SK-N-MC (cell line): ENCODE data around the gene NSUN2.
"Not testable (repeated sequence)": the region's sequence is repeated elsewhere in the genome, so short reads cannot be mapped to it uniquely, and the experiment has no call there.

ENCODE experiments used
- DNase-seq: peaks from one replicate; pipeline ENCODE4 v3.0.0-alpha.2; 2011; ENCODE audit warnings: low read depth, low spot score
- H3K27ac ChIP-seq: fragments of 200-600 bp; sonication (generic); 2 replicates; pipeline ENCODE4 v1.5.1; 2016; ENCODE audit warnings: mixed run types
- H3K36me3 ChIP-seq: fragments of 200-600 bp; sonication (generic); 2 replicates; pipeline ENCODE4 v1.6.1; 2017; ENCODE audit warnings: antibody characterized with exemption, low read length, mixed read lengths; ENCODE audit not compliant: insufficient read depth
- H3K4me3 ChIP-seq: fragments of 200-600 bp; sonication (generic); 2 replicates; pipeline ENCODE4 v1.5.1; 2016
- H3K9ac ChIP-seq: fragments of 200-600 bp; sonication (generic); 2 replicates; pipeline ENCODE4 v1.8.0; 2017; ENCODE audit warnings: mixed run types, mixed read lengths; ENCODE audit not compliant: insufficient read length
- H3K9me3 ChIP-seq: fragments of 200-600 bp; sonication (generic); 2 replicates; pipeline ENCODE4 v1.6.1; 2017; ENCODE audit warnings: low read depth, mild to moderate bottlenecking, antibody characterized with exemption, low read length, moderate library complexity, mixed read lengths
- EZH2 ChIP-seq: fragments of 200-600 bp; sonication (generic); IDR thresholded peaks from one replicate; pipeline ENCODE4 v1.6.1; 2017; ENCODE audit warnings: antibody characterized with exemption
- FOXP2 ChIP-seq: optimal IDR thresholded peaks from 2 replicates; pipeline ENCODE3; 2011; ENCODE audit warnings: mild to moderate bottlenecking, moderate library complexity; ENCODE audit not compliant: insufficient read depth; ENCODE audit errors: extremely low read length, control extremely low read depth
- POLR2AphosphoS5 ChIP-seq: IDR thresholded peaks from 2 replicates; pipeline ENCODE4 v1.6.1; 2012; ENCODE audit warnings: mild to moderate bottlenecking, low read depth, low read length, borderline replicate concordance

NSUN2 gene

GRCh38 chr5:6572086-6572824 lies 60.6 kb downstream of the NSUN2 start:
- Histone ChIP-seq H3K27ac (no peak overlapping the region), H3K9me3 (no peaks in the 10 kb centered on the region), H3K4me3 (no peak overlapping the region), H3K9ac (no peak overlapping the region), H3K36me3 (no peaks in the 10 kb centered on the region)
- no peak for DNase-seq
- TF ChIP-seq FOXP2, result no peak
- no peak for TF ChIP-seq POLR2AphosphoS5
- TF ChIP-seq EZH2, result no peak

- H3K36me3 ChIP-seq, H3K4me3 ChIP-seq, H3K9ac ChIP-seq: not testable (repeated sequence)
Observed at GRCh38 chr5:6571607-6572006, 61.2 kb downstream of the NSUN2 start.

GRCh38 chr5:6570530-6570929 lies 62.3 kb downstream of the NSUN2 start:
- Histone ChIP-seq H3K9ac (no peak overlapping the region), H3K36me3 (no peaks in the 10 kb centered on the region), H3K4me3 (no peak overlapping the region), H3K9me3 (no peaks in the 10 kb centered on the region), H3K27ac (no peak overlapping the region)
- TF ChIP-seq EZH2 (no peak), FOXP2 (no peak), POLR2AphosphoS5 (no peak)
- no peak for DNase-seq

More at GRCh38 chr5:6571607-6572006, 61.2 kb downstream of the NSUN2 start:
- DNase-seq, H3K9me3 ChIP-seq, H3K27ac ChIP-seq: not testable (repeated sequence)

GRCh38 chr5:6568889-6569288 lies 64.0 kb downstream of the NSUN2 start:
- no peak overlapping the region for H3K9ac ChIP-seq
- TF ChIP-seq EZH2 (no peak), POLR2AphosphoS5 (no peak), FOXP2 (no peak)
- no peak overlapping the region for H3K4me3 ChIP-seq
- no peaks in the 10 kb centered on the region for H3K9me3 ChIP-seq
- H3K27ac ChIP-seq, result no peak overlapping the region
- DNase-seq, result no peak
- no peaks in the 10 kb centered on the region for H3K36me3 ChIP-seq

GRCh38 chr5:6568383-6568782 lies 64.5 kb downstream of the NSUN2 start:
- TF ChIP-seq FOXP2, result no peak
- TF ChIP-seq POLR2AphosphoS5, result no peak
- TF ChIP-seq EZH2, result no peak
- H3K27ac ChIP-seq, result no peak overlapping the region
- no peaks in the 10 kb centered on the region for H3K9me3 ChIP-seq
- DNase-seq, result no peak
- H3K4me3 ChIP-seq, result no peak overlapping the region
- no peak overlapping the region for H3K9ac ChIP-seq
- H3K36me3 ChIP-seq, result no peaks in the 10 kb centered on the region

GRCh38 chr5:6567835-6568234 lies 65.0 kb downstream of the NSUN2 start:
- H3K9ac ChIP-seq, result no peak overlapping the region
- H3K36me3 ChIP-seq, result no peaks in the 10 kb centered on the region
- DNase-seq, result no peak
- no peak overlapping the region for H3K4me3 ChIP-seq
- H3K9me3 ChIP-seq, result no peaks in the 10 kb centered on the region
- no peak for TF ChIP-seq POLR2AphosphoS5
- TF ChIP-seq EZH2, result no peak
- no peak for TF ChIP-seq FOXP2
- H3K27ac ChIP-seq, result no peak overlapping the region

GRCh38 chr5:6567068-6567467 lies 65.8 kb downstream of the NSUN2 start:
- H3K9me3 ChIP-seq, result no peaks in the 10 kb centered on the region
- DNase-seq, result no peak
- no peak overlapping the region for H3K9ac ChIP-seq
- H3K36me3 ChIP-seq, result no peaks in the 10 kb centered on the region
- no peak overlapping the region for H3K27ac ChIP-seq
- H3K4me3 ChIP-seq, result no peak overlapping the region
- no peak for TF ChIP-seq FOXP2
- TF ChIP-seq POLR2AphosphoS5, result no peak
- TF ChIP-seq EZH2, result no peak

GRCh38 chr5:6565492-6565891 lies 67.4 kb downstream of the NSUN2 start:
- H3K9me3 ChIP-seq, result no peaks in the 10 kb centered on the region
- H3K9ac ChIP-seq, result no peak overlapping the region
- no peaks in the 10 kb centered on the region for H3K36me3 ChIP-seq
- TF ChIP-seq POLR2AphosphoS5, result no peak
- TF ChIP-seq EZH2, result no peak
- no peak for TF ChIP-seq FOXP2
- H3K27ac ChIP-seq, result no peak overlapping the region
- H3K4me3 ChIP-seq, result no peak overlapping the region
- no peak for DNase-seq

GRCh38 chr5:6557807-6558575 lies 74.9 kb downstream of the NSUN2 start:
- no peaks in the 10 kb centered on the region for H3K36me3 ChIP-seq
- H3K4me3 ChIP-seq, result no peak overlapping the region
- no peak for DNase-seq
- H3K9me3 ChIP-seq, result no peaks in the 10 kb centered on the region
- H3K9ac ChIP-seq, result no peak overlapping the region
- TF ChIP-seq FOXP2, result no peak
- no peak for TF ChIP-seq EZH2
- no peak for TF ChIP-seq POLR2AphosphoS5
- no peak overlapping the region for H3K27ac ChIP-seq
